HG02970 (cell line): ENCODE results near the gene SEMA5B.

Experiments
- ATAC-seq: cut with Tn5 transposase; IDR thresholded peaks from one replicate; pipeline ENCODE4 v1.9.1; 2021; ENCODE audit warnings: mild to moderate bottlenecking, moderate library complexity, moderate number of reproducible peaks; ENCODE audit not compliant: unreplicated experiment, low FRiP score

Gene SEMA5B, protein sequence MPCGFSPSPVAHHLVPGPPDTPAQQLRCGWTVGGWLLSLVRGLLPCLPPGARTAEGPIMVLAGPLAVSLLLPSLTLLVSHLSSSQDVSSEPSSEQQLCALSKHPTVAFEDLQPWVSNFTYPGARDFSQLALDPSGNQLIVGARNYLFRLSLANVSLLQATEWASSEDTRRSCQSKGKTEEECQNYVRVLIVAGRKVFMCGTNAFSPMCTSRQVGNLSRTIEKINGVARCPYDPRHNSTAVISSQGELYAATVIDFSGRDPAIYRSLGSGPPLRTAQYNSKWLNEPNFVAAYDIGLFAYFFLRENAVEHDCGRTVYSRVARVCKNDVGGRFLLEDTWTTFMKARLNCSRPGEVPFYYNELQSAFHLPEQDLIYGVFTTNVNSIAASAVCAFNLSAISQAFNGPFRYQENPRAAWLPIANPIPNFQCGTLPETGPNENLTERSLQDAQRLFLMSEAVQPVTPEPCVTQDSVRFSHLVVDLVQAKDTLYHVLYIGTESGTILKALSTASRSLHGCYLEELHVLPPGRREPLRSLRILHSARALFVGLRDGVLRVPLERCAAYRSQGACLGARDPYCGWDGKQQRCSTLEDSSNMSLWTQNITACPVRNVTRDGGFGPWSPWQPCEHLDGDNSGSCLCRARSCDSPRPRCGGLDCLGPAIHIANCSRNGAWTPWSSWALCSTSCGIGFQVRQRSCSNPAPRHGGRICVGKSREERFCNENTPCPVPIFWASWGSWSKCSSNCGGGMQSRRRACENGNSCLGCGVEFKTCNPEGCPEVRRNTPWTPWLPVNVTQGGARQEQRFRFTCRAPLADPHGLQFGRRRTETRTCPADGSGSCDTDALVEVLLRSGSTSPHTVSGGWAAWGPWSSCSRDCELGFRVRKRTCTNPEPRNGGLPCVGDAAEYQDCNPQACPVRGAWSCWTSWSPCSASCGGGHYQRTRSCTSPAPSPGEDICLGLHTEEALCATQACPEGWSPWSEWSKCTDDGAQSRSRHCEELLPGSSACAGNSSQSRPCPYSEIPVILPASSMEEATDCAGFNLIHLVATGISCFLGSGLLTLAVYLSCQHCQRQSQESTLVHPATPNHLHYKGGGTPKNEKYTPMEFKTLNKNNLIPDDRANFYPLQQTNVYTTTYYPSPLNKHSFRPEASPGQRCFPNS

DNA sequence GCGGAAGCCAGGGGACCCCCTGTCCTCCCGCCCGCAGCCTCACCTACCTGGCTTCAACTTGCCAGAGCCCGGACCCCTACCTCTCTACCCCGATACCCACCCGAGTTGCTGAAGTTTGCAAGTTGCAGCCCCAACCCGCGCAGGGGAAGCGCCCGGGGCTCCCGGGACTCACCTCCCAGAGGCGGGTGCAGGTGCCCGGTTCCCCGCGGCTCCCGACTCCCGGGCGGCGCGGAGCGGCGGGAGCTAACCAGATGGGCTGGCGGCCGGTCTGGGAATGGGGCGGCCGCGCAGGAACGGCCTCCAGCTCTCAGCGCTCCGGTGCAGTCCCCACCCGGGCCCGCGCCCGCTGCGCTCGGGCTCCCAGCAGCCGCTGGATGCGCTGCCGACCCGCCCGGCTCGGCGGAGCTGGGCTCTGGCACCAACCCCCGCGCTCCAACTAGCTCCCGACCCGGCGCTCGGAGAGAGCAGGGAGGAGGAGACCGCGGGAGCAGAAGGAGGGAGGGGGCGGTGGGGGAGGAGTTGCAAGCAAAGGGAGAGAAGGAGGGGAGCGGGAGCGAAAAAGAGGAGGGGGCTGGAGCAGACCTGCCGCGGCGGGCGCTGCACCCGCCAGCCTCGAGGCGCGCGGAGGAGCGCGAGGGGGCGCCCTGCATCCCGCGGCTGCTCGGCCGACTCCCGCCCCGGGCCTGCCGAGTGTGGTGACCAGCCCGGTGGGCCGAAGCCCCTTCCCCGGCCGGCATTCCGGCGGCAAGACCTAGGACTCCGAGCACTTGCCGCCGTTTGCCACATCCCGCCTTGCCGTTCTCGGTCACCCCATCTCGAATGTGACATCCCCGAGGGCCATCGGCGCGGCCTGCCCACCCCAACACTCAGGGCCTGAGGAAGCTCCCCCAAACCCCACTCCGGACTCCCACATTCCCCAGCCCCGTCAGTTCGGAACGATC lies at the start of gene SEMA5B:
TSS of gene SEMA5B (minus strand) at position 472 of the 941 bp plus-strand sequence. CDS start 66,500 bp downstream, outside the sequence.
- ATAC-seq = no peak

DNA sequence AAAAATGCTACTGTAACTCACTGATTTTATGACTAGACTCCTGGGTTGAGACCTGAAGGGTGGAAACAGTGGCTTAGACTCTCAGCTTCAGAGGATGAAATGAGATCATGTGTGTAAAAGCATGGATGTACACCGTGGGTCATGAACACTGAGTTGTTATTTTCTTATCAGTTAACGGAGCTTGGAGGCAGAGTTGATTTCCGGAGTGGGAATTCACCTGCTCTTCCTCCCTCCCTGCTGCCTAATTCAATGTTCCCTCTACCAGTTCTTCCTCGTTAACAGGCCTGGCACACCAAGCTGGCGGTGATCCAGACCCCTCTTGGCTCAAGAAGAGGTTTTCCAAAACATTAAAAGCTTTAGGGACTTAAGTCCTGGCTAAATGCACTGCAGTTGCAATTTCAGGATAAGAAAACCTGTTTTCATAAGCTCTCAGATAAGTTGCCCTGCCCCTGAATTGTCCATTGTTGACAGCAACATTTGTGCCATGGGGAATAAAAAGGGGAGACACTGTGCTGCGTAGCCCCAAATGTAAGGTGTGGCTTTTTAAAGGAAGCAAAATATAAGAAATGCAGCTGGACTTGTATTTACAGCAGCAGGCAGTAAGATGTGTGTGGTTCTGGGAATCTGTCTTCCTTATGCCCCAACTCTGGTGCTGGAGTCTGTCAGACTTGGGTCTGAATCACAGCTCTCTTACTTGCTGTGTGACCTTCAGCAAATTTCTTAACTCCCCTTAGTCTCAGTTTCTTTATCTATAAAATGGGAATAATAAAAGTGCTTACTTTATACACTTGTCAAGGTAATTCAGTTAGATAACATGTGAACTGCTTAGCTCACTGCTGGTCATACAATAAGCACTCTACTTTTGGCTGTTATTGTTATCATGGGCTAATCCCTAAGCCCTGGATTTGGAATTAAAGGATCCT lies 49.2 kb upstream of the SEMA5B start:
- no peak for ATAC-seq

DNA sequence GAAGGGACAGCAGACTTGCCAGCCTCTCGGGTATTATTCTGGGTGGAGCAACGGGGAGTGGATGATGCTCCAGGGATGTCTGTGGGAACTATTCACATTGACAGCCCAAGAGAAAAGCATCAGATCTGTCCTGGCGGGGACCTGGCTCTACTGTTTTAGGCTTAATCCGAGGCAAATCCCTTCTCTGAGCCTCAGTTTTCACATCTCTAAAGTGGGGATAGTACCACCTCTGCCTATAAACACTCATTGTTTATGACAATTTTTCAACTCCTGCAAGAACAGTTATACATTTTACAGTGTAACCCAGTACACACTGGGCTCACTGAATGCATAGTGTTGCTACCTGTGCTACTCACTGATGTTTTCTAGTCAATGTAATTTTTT lies 48.5 kb upstream of the SEMA5B start:
- ATAC-seq = no peak

DNA sequence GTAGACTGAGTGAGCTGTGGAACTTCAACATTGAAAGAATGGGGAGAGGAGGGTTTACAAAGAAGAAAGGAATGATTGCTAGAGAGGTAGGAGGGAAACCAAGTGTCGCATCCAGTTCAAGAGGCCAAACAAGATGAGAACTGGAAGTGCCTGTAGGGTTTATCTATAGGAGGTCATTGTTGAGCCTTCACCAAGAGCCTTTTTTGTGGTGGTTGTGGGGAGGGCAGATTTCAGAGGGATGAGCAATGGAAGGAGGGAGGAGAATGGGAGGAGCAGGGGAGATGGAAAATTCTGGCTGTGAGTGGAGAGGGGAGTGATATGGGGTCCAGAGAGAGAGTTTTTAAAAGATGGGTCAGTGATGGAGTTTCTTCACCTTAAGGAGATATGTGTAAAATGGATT lies 47.8 kb upstream of the SEMA5B start:
- no peak for ATAC-seq

DNA sequence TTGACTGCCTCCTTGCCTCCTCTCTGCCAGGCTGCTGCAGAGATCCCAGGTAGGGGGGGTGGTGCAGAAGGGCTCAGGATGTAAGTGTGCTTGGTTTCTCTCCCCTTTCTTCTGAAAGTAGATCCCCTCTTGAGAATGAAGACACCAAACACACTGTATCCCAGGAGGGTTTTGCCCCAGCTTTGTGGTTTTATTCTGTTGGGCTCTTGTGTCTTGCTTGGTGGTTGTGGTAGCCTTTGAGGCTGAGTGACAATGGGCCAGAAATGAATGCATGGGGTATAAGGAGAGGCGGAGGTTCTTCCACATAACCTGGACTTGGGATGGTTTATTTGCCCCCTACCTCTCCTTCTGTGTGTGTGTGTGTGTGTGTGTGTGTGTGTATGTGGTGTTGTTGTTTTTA lies 45.0 kb upstream of the SEMA5B start:
- ATAC-seq = no peak

DNA sequence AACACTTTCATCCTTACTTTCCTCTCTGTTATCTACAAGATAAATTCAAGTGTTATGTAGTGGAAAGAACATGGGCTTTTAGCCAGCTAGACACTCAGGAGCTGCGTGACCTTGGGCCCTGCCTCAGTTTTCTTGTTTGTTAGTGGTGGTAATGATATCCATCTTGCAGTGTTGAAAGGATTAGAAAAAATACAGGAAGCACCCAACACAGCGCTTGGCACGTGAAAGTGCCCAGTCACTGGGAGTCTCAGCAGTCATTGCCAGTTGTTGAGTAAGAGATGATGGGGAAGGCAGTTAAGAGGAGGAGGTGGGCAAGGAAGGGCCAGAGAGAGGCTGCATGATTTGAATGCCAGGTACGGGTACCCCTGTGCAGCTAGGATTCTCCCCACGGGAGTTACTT lies 44.6 kb upstream of the SEMA5B start:
- ATAC-seq = no peak

DNA sequence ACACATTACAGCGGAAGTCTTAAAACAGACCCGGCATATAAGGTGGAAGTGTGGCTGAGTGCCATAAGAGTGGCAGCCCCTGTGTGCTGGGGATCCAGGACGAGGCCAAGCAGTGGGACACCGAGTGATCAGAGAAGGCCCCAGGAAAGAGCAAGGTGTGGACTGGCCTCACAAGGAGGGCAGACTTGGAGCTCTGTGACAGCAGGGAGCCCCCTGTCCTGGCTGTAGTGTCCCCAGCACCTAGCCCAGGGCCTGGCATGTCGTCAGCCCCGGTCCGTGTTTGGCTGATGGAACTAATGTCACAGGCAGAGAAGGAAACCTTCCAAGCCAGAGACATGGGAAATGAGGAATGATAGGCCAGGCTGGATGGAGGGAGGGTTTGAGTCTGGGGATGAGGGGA lies 44.0 kb upstream of the SEMA5B start:
- no peak for ATAC-seq

DNA sequence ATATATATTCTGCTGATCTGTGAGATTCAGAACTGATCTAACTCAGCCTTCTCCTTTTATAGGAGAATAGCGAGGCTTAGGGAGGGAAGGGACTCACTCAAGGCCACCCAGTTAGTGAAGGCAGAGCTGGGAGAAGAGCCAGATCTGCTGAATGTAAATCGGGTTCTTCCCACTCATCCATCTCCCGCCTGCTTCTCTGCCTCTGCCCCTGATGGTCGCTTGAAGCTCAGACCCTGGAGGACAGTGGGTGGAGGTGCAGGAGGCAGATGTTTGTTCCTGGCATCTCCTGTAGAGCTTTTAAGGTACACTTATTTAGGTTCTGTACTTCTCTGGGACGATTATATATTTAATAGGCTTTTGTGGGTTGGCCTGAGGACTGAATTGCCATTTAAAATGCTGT lies 43.6 kb upstream of the SEMA5B start:
- no peak for ATAC-seq

DNA sequence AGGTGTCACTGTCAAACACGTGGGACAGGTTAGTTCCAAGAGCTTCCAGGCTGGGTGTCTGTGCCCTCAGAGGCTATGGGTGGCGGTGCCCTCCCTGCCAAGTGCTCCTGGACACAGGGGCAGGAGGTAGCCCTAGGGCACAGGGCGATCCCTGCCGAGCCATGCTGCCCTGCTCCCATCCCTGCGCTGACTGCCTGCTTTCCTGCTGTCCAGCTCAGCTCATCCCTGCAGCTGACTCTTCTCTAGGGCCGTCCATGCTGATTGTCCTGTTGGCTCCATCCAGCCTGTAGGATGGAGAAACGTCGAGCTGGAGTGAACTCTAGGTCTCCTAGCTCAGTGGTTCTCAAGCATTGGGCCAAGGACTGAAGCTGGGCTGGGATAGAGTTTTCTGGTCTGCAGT lies 42.9 kb upstream of the SEMA5B start:
- ATAC-seq = no peak

DNA sequence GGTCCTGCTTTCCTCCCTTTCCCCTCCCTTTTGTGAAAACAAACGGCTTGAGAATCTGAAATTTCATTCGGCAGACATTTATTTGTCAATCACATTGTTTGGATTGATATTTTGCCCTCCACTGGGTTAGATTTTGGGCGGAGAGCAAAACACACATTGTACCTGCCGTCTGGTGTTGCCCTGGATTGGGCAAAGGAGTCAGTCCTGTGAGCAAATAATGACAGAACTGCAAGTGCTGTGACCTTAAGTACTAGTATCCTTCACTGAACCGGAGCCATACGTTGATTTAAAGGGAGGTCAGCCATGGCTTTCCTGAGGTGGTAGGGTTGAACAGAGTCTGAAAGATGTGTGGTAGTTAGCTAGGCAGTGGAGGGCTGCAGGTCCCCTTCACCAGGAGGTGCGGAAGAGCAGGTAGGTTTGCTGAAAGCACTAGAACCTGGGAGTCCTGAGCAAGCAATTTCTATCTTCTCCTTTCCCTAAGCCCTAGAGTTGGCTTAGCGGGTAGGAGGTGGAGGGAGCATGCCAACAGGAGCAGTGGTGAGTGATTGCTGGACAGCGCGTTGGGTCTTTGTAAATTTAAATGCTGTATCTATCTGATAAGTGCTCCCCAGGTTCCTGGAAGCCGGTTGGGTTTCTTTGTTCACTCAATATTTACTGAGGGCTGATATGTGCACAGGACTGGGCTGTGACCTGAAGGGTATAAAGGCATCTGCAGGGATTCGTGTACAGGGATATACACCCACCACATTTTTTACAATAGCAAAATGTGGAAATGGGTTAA lies 41.2 kb upstream of the SEMA5B start:
- no peak for ATAC-seq

DNA sequence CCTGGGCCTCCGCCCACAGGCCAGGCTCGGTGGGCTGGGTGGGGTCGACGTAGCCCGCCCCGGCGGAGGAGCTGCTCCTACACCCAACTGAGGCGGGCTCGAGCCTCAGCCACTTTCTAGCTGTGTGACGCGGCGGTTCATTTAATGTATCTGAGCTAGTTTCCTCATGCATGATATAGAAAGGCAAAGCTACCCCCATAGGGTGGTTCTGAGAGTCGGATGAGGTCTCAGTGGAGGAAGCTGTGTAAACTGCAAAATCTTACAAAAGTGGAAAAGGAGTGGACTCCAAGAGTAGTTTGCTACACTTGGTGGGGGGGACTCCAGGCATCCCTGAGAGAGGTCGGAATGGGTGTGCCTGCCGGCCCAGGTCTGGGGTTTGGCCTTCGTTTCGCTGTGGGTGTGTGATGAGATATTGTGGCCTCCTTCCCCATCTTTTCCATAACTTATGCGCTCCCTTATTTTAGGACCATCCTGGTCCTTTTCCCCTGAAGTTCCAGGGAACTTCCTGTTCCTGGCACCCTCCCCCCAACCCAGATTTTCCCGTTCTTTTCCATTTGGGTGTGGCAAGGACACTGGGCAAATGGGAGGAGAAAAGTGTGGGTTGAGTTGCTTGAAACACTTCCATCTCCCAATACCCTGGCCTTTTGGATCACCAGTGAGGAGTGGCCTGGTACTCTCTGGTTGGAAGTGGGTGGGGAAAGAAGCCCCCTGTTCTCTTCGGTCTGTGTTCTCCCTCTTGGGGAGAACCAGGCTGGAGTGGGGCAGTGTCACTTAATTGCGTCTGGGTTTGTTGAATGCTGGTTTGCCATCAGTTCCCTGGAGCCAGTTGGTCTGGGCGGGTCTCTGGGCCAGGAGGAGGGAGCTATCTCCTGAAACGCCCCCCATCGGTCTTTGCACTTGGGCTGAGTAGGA lies 40.4 kb upstream of the SEMA5B start:
- no peak for ATAC-seq

DNA sequence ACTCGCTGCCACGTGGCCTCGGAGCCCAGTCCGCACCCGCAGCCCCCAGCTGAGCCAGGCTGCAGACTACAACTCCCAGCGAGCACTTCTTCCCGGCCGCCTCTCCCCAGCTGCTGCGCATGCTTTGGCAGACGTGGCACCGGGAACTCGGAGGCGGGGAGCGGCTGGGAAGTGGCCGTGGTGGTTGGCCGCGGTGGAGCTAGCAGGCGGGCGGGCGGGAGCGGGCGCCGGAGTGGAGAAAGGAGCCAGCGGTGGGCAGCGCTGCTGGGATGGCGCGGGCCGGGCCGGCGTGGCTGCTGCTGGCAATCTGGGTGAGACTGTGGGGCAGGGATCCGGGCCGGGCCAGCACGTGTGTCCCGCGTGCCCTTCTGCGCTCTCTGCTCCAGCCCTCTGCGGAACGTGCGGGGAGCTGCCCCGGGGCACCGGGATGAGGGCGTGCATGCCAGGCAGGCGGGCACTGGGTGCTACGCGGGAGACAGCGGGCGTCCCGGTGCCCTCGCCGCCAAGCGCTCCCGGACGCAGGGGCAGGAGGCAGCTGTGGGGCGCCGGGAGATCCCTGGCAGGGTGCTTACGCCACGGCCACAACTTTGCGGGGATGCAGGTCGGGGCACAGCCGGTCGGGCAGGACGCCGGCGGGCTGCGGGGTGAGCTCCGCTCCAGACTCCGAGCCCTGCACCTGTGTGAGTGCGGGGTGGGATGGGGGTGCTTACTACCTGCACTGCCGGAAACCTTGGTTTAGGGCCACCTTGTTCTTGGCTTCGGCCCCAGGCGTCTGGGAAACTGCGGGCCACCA lies 39.5 kb upstream of the SEMA5B start, which contains the start of gene PDIA5:
TSS of gene PDIA5 (plus strand) at position 130 of the 793 bp plus-strand sequence. CDS start at position 270, 140 bp downstream.
- ATAC-seq = no peak

DNA sequence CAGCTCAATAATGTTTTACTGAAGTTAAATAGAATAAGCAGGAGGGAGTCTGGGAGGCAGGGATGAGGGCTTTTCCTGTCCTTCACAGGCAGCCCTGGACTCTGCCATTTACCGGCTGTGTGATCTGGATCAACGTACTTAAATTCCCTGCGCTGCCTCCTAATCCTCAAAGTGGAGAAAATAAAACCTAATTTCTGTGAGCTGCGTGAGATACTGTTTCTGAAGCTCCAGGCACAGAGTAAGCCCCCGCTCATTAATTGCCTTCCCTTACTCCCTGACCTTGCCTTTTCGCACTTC lies 39.0 kb upstream of the SEMA5B start:
- no peak for ATAC-seq

DNA sequence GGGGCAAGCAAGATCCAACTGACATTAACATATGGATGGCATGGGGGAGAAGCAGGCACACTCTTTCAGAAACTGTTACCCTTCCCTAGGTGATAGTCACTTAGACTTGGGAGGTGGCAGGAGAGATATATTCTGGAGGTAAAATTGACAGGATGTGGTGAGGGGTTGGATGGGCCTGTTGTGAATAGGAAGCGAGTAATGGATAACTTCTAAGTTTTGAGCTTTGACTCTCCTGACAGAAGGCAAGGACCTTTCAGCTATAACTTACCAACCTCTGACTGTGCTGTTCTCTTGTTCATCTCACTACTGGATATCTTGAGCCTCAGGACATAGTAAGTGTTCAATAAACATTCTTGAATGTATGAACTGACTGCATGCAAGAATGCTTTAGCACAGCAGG lies 37.4 kb upstream of the SEMA5B start:
- no peak for ATAC-seq

DNA sequence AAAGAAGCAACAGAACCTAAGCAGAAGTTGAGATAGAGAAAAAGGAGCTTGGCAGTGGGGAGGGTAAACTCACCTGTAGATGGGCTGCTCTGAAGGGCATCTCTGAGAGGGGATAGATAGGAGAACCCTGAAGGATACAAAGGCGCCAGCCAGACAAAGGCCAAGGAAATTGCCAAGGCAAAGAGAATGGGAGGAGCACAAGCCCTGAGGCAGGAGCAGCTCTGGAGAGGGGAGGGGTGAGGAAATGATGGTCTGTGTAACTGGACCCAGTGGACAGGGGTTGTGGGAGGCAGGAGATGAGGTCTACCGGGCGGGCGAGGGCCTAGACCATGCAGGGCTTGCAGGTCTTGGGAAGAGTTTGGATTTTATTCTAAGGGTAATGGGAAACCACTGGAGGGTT lies 36.9 kb upstream of the SEMA5B start:
- no peak for ATAC-seq

DNA sequence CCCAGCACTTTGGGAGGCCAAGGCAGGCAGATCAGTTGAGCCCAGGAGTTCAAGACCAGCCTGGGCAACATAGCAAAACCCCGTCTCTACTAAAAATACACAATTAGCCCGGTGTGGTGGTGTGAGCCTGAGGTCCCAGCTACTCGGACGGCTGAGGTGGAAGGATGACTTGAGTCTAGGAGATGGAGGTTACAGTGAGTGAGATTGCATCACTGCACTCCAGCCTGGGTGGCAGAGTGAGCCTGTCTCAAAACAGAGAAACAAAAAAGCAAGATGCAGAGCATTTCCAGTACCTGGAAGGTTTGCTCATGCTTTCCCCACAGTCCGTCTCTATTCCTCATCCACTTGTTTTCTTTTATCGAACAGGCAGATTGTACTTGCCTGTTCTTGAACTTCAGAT lies 35.5 kb upstream of the SEMA5B start:
- ATAC-seq = no peak
